Measurements from ENCODE around the gene CDCP2. TPM values are rescaled to one million over a fixed set of nuclear protein-coding genes. Genes with fewer than 3 reads are reported as not detected.

CDCP2 gene
- total RNA-seq, 1 donor from 2014 or later = not detected

DNA sequence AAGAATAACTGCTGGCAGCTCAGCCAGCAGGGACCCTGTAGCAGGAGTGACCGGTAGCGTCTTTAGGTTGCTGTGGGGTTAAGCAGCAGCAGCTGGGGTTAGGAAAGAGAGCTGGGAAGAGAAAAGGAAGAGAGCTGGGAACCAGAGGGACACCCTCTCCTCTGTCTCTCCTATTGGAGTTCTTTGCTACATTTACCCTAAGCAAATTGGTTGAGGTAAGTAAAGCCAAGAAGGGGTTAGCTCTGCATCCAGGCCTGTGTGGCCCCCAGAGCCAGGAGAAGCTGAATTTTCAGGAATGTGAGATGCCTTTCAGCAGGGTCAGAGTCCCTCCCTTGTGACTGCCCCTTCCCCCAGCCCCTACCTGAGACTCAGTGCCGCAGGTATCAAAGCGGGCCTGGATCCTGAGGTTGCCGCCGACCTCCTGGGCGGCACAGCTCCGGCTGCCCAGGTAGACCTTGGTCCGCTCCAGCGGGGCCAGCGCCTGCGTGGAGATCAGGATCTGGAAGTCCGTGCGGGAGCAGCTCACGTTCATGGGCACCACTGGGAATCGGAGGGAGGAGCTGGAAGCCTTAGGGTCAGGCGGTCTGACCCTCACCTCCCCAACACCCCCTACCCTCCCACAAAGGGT, 16.4 kb downstream of the CDCP2 start:
- no peak for ATAC-seq

DNA sequence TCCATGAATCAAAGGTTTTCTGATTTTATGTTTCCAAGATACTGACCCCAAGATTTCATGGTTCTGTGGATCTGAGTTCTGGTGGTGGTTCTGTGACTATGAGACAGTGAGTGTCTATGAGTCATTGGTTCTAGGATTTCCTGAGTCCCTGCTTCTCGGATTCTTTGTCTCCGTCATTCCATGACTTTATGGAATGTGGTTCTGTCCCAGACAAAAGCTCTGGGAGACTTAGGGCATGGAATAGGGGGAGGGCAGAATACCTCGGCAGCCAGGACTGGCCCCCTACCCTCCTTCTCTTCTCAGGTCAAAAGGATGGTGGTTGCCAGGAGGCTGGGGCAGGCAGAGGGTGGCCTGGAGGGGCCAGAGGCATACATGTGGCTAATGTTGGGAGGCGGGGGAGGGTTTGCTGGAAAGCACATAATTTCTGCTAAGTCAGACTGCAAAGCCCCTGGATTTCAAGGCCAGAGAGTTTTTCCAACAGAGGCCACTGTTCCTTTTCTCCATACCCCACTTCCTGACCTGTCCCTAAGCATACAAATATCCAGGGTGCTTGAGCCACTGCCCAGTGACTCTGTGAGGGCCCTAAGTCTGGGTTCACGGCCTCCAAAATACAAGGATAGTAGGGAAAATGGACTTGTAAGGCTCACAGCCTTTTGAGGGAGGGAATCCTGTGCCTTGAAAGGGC, 17.2 kb downstream of the CDCP2 start:
- no peak for ATAC-seq

DNA sequence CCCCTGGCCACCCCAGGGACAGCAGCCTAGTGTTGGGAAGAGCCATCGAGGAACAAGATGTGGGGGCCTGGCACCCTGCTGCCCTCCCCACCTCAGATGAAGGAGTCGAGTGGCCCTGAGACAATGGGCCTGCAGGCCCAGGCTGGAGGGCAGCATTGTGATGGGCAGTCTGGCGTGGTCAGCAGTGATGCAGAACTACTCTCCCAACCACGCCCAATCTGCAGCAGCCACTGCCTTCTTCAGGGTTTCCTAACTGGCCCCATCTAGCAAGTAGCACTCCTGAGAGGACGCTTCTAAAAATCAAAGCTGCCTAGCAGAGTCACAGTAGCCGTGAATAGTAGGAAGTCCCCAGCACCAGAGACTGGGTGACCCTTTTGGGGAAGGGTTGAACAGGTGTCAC, 18.5 kb downstream of the CDCP2 start:
- no peak for ATAC-seq

DNA sequence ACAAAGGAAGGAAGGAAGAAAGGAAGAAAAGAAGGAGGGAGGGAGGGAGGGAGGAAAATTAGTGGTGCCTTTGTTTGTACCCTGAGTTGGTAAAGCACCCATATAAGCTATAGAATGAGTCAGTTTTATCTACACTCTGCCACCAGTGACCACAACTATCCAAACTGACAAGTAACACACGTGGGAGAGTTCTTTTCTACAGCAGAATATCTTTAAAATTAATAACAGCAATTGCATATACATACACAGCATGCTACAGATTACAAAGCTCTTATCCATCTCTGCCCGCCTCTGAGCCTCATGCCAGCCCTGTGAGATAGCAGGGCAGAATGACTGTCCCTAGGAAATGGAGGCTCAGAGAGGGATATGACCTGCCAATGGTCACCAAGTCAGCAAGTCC, 20.3 kb downstream of the CDCP2 start:
- no peak for ATAC-seq

DNA sequence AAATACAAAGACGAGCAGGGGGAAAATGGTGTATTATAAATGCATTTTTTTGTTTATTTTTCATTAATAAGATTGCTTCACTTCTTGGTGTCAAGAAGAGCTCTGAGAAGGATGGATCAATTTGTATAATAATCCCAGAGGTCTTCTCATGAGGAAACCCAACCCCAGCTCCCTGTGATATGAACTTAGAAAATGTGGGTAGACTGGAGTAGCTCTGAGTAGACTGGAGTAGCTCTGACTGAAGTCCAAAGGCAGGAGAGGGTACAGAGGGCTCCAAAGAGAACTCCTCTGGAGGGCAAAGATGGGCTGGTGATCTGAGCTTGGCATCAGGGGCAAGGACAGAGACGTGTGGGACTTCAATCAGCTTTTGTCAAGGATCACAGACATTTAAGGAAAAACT, 21.4 kb downstream of the CDCP2 start:
- no peak for ATAC-seq

DNA sequence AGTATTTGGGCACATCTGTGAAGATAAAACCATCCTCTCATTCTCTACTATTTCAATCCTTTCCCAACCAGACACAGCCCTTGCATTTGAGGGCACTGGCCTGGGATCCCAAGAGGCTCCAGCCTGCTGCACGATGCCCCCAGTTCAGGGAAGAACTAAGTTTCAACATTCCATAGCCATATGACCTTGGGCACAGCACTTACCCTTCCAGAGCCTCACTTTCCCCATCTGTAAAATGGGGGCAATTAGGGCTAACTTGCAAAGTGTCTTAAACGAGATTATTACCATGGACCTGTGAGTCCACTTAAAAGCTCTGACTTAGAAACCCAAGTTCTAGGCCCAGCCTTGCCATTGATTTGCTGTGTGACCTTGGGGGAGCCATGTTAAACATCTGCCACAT, 22.9 kb downstream of the CDCP2 start:
- no peak for ATAC-seq

DNA sequence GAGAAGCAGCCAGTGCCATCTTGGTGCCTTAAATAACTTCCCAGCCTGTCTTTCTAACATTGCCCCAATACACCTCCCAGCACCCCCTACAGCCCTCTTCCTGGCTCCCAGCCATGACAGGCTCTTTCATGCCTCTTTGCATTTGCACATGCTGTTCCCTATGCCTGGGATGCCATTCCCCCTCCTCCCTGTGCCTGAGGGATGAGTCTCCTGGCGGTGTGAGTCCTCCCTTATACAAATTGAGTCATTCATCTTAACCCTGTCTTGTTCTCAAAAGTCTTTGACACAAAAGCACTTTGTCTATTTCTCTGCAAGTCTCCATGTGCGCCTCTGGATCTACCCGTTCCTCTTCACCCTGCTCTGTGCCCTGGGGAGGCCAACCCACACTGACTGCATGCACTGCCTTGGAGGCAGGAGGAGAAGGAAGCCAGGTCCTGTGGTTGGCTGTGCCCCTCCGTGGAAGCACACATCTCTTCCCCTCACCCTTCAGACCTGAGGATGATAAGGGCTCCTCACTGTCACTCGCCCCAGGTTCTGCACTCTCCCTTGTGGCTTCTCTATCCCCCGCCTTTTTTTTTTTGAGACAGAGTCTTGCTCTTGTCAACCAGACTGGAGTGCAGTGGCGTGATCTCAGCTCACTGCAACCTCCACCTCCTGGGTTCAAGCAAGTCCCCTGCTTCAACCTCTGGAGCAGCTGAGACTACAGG, 25.1 kb downstream of the CDCP2 start:
- no peak for ATAC-seq

DNA sequence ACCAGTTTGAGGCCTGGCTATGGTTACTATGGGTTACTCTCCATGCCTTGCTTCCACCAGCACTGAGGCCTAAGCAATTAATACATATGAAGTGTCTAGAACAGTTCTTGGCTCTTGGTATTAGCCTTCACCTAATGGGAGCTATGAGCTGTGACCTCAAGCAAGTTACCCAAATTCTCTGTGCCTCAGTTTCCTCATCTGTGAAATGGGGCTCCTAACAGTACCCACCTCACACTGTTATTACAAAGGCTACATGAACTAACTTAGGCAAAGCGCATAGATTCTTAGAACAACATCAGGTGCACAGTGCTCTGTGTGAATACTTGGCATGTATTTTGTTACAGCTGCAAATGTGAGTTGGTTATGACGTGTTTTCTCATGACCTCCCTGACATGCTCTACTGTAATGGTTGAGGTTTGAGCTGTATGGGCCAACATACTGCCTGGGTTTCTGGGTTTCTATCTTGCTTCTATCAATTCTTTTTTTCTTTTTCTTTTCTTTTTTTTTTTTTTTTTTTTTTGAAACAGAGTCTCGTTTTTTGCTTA, 26.5 kb downstream of the CDCP2 start:
- no peak for ATAC-seq

DNA sequence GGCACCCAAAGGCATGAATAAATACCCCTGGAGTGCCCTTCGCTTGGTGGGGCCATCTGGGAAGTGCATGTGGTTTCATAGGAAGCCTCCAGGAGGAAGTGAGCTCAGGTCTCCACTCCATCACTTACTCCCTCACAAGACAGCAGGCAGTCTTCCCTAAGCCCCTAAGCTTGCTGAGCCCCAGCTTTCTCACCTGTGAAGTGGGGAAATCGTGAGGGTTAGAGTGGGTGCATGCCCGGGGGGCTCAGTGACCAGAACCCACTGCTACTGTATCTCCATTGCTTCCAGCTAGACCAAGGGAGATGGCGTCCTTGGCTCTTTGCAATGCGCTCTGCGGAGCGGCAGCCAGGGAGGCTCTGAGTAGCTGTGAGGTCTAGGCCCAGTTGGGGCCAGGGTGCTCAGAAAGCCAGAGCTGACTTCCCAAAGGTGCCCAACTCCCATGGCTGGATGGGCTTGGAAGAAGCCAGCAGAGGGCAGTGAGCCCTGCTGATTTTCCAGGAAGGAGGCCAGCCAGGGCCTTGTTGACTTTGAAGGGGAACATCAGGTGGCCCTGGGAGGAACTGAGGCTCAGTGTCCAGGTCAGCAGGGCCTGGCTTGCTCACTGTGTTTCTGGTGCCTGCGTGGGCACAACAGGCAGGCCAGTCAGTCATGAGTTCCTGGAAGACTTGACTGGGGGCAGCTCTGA, 27.3 kb downstream of the CDCP2 start:
- peak; percentile 24 for ATAC-seq

DNA sequence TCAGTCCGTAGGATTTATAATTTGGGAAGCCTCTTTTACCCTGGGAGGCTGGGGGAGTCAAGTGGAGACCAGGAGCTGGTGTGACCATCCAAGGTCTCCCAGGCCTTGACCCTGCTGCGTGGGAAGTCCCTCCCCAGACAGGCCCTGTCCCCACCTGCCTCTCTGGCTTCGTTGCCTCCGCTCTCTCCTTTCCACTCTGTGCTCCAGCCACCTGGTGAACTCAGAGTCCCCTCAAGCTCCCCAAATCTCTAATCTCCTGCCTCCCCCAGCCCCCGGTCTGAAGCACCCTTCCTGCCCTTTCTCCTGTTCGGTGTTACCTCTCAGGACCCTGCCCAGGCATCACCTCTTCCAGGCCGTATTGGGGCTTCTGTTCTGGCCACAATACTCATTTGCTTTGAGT, 27.9 kb downstream of the CDCP2 start:
- no peak for ATAC-seq

DNA sequence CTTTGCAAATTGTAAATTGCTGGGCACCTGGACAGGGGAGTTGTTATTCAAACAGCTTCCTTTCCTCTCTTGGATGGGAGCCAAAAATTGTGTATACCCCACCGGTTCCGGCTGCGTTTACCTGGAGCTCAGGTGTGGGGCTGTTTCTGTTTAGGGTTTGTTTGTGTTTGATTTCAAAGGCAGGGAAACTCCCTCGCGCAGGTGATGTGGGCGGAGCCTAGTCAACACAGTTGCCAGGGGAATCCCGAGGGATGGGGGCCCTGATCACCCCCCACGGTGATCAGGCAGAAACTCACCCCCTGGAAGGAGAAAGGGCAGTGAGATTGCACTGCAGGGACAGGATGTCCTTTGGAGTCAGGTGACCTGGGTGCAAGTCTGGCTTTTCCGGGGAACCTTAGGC, 28.3 kb downstream of the CDCP2 start:
- no peak for ATAC-seq

DNA sequence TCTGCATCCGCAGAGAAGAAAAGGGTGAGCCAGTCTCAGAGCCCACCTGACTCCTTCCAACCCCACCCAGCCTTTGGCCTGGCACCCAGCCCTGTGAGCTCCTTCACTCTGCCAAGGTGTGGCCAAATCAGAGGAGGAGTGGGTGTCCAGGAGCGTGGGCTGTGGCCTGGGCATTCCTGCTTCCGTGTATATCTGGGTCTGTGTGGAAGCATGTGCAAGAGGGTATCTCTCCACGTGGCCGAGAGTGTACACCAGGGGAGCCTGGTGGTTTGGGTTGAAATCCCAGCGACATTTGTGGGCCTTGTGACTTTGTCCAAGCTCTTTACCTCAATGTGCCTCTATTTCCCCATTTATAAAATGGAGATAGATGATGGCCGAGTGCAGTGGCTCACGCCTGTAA, 29.8 kb downstream of the CDCP2 start:
- no peak for ATAC-seq

DNA sequence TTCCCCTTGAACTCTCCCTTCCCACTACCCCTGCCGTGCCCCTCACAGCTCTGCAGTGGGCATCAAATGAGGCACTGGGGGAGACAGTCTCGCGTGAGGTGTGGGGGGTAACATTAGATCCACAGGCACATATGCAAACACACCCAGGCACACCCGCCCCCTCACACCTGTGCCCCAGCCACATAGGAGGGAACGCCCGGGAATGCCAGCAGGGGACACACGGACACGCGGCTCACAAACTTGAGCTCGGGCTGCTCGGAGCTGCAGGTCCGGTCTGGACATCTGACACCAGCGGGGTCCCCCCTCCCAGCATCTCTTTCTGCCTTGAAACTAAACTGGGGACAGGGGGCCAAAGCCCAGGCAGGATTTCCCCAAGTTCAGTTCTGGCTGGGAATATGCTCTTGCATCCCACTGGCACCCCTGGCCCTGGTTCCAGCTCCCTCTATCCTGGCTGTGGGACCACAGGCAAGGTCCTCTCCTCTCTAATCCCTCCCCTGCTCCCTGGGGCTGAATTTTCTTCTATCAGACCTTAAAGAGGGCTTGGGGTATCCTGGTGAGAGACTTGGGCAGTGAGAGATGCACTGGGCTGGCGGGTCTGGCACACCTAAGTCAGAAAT, 30.6 kb downstream of the CDCP2 start:
- no peak for ATAC-seq

DNA sequence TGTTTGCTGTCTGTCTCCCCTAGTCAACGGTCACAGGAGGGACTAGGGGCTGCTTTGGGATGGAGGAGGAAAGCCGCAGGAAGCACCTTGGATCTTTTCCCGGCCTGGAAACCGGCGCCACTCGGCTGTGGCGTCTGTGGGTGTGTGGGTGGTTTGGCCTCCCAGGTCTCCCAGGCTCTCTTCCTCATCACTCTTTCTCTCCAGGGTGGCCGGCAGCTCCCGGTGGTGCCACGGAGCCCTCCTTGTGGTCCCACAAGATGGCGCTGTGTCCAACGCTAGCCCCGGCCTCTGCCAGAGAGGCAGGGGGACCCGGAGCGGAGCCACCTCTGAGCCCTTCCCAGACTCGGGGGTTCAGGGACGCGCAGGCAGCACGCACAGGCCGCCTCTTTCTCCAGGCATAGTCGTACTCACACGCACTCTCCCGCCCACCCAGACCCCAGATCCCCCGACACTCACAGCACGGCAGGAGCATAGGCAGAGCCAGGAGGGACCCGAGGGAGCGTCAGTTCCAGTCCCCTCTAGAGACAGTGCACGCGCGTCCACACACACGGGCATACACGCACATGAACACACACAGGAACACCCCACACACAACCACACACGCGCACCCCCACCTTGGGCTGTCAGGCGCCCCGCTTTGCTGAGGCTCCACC, 31.2 kb downstream of the CDCP2 start:
- peak; percentile 73 for ATAC-seq

DNA sequence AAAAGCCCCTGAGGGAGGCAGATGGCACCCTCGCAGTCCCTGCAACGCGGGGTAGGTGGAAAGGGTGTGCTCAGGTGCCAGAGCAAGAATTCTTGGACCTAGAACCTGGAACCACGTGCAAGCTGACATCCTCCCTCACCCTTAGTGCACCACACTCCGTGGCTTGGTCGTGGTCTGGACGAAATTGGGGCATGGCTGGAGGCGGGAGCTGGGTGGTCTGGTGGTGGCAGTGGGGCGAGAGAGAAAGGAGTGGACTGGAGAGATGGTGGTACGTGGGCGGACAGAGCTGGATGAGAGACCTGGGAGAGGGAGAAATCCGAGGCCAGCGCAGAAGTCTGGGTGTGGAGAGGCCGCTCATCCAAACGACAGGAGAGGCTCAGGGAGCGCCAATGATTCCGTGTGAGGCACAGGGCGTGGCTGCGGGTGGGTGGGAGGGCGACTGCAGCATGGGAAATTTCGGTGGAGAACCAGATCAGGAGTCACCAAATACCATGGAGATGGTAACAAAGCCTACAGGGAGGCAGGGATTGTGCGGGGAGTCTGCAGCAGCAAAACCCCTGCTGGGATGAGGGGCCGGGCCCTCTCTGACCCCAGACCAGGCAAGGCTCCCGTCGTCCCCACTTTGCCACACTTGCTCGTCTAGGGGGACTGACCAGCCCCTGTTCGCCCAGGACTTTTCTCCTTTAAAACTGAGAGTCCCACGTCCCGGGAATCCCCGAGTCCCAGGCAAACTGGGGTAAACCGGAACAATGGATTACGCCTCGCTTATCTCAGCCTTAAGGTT, 31.9 kb downstream of the CDCP2 start:
- ATAC-seq = no peak

DNA sequence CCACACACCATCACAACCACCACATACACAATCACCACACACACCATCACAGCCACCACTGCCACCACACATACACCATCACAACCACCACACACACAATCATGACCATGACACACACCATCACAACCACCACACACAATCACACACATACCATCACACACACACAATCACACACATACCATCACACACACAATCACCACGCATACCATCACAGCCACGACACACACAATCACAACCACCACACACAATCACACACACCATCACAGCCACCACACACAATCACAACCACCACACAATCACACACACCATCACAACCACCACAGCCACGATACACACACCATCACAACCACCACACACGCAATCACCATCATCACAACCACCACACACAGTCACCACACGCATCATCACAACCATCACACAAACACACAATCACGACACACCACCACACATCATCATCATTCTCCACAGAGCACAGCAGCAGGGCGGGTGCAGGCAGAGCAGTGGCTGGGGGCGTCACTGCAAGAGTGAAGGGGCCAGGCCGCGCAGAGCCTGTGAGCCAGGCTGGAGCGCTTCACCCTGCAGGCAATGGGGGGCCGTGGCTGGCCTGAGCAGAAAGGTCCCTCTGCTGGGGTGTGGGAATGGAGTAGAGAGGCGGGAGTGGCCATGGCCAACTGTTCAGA, 32.6 kb downstream of the CDCP2 start:
- ATAC-seq = no peak

DNA sequence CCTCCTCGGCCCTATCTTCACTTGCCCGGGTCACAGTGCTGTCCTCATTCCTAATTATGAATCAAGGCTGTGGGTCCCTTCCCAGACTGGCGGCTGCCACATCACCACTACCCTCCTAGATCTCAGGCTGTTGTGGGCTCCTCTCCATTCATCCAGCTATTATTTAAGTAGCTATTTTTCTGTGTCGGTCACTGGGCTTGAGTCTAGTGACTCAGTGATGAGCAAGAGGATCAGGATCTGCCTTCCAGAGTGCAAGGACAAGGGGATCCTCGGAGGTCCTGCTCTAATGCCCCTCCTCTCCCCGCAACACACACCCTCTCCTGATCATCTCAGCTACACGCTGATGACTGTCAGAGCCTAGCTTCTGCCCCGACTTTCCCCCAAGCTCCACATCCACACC, 34.1 kb downstream of the CDCP2 start:
- ATAC-seq = no peak

DNA sequence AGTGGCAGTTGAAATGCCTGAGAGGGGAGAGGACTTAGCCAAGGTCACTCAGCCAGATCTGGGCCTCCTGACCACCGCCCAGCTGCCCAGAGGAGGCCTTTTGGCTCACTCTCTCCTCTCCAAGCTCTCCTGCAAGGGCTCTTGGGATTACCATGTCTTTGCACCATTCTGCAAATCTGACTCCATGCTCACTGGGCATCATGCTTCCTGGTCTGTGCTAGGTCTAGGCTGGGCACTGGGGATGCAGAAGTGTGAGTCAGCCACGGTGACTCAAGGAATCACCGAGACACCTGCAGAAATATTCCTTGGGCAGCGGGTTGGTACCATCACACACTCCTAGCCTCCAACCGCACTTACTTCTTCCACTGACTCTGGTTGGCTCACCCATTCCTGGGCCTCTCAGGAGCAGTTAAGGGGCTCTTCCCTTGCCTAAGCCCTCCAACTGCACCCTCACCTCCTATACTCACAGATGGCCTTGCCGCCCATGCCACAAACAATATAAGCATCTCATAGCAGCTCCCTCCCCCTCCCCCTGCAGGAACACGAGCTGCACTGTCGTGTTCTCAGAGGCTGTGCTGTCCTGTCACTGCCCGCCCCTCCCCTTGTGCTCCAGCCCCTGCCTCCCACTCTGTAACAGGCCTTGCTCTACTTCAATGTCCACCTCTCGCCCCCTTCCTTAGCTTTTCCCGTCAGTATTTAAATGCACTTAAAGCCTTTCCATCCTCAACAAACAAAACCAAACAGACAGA, 34.8 kb downstream of the CDCP2 start:
- ATAC-seq = peak; percentile 71

DNA sequence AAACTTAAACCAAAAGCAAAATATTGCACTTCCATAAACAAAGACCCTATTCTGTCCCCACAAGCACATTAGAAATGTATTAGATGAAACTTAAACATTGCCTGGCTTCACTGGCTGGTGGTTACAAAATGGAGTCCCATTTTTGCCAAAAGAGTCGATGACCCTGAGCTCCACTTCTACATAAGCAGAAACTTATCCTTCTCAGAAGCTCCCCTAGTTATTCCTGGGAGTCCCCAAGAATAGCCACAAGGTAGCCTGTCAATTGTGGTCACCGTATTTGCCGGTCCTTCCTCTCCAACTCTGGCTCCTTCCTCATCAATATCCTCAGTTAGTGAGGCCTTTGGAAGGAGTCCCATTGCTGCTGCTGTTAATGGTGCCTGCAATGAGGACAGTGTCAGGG, 37.3 kb downstream of the CDCP2 start:
- ATAC-seq = no peak

DNA sequence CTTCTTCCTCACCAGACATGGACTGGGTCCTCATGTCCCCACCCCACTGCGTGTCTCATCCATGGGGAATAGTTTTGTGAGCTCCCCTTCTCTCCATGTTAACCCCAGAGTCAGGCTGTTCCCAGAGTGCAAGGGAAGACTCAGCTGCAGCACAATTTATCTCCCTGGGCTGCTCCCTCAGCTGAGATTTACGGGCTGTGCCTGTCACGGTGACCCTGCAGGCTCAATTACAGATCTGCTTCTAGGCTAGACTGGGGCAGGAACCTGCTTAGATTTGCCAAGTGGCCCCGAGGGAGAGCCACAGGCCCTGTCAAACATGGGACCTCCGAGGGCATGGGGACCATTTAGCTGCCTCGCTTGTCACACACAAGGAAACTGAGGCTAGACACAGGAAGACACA, 37.8 kb downstream of the CDCP2 start:
- ATAC-seq = no peak

Data from esophagus mucosa (tissue), 1 donor.